Stimulated activated CD4-positive, alpha-beta T cell treated with anti-CD3 and anti-CD28 coated beads, Interleukin-4, amount 100 ng/mL, for 1 hour (primary cell): ENCODE measurements around the gene CPLX3.

Experiments used
- DNase-seq: peaks from one replicate; pipeline ENCODE4 v3.0.0-alpha.2; 2020

The CPLX3 gene

DNA sequence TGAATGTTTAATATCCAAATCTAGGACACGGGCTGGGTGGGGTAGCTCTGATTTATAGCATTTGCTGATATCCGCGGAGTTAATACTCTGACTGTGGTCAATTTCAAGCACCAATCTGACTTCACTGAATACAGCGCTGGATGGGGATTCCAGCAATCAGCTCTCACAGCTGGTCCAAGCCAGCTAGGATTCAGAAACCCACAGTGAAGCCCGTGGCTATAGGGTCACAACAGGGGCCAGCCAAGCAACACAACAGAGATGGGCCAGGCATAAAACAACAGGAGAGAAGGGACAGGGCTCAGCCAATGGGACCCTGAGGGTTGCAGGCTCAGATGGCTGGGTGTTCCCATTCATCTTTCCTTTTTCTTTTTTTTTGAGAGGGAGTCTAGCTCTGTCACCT lies 19.1 kb upstream of the CPLX3 start:
- no peak for DNase-seq

- DNase-seq: no peak
Measured at GRCh38 chr15:74808078-74808839, 18.2 kb upstream of the CPLX3 start.

GRCh38 chr15:74808840-74809229 lies 17.6 kb upstream of the CPLX3 start:
- no peak for DNase-seq

- DNase-seq: no peak
Measured at GRCh38 chr15:74809242-74809641, 17.2 kb upstream of the CPLX3 start.

DNA sequence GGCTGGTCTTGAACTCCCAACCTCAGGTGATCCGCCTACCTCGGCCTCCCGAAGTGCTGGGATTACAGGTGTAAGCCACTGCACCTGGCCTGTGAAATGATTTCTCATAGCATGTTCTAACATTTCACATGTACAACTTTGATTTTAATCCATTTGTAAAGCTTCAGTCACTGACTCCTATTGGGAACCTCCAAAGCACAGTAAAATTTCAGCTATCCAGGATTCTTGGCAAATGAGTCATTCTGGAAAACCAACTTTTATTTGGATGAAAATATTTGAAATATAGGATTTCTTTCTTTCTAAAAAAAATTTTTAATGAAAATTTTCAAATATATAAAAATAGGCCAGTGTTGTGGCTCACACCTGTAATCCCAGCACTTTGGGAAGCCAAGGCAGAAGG lies 16.5 kb upstream of the CPLX3 start:
- DNase-seq: no peak

GRCh38 chr15:74812533-74812932 lies 13.9 kb upstream of the CPLX3 start, which contains the start of gene LMAN1L:
Gene LMAN1L, plus strand, starts transcription at chr15:74812835. Its CDS starts 20 bp downstream, at chr15:74812855.
- DNase-seq: no peak

- no peak for DNase-seq
Measured at GRCh38 chr15:74815121-74815934, 11.1 kb upstream of the CPLX3 start.

- no peak for DNase-seq
Measured at GRCh38 chr15:74815961-74816360, 10.5 kb upstream of the CPLX3 start.

- DNase-seq: no peak
Measured at GRCh38 chr15:74816624-74817369, 9.6 kb upstream of the CPLX3 start.

DNA sequence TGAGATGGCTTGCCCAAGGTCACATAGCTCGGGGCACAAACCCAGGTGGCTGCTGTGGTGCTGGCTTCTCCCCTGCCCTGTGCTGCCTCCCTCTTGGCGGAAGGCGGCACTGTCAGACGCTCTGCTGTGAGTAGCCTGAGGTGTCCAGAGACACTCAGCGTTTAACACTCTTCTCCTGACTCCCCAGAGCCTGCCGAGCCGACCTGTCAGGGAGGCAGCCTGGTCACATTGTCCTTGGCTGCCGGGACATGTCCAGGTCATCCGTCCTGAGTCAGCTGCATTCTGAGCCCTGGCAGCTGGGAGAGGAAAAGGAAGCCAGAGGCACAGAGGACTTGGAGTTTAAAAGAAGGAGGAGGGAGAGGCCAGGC lies 9.1 kb upstream of the CPLX3 start:
- DNase-seq: no peak

GRCh38 chr15:74820056-74820455 lies 6.4 kb upstream of the CPLX3 start:
- DNase-seq: no peak

DNA sequence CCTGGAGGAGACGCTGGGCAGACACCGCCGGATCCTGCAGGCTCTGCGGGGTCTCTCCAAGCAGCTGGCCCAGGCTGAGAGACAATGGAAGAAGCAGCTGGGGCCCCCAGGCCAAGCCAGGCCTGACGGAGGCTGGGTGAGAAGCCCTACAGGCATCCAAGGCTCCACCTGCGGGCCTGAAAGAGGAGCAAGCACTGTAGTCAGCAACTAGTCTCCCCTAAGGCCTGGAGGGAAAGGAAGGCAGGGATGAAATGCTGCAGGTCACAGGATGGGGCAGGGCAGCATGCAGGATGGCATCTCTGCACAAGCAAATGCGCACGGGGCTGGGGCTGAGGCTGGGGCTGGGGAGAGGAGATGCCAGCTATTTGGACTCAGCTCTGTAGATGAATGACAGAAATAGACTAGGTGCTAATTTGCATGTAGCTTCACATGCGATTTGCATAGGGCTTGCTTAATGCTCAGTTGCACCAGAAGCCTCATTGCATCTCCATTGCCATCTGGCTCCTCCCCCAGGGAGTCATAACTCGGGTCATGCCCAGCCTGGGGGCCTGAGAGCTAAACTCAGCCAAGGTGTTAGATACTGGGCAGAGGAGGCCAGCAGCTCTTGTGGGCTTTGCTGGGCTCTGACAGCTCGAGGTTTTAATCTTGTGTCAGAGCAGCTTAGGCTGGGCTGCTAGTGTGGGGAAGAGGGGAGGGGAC lies 5.2 kb upstream of the CPLX3 start:
- DNase-seq: no peak

DNA sequence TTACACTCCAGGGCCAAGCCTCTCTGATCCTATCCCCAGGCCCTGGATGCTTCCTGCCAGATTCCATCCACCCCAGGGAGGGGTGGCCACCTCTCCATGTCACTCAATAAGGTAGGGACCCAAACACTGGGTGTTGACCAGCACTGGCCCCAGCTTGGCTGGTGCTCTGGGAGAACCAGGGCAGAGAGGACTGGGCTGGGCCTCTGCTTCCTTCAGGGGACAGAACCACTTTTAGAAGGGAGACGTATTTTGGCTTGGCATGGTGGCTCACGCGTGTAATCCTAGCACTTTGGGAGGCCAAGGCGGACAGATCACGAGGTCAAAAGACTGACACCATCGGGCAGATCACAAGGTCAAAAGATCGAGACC lies 4.7 kb upstream of the CPLX3 start:
- DNase-seq: no peak

DNA sequence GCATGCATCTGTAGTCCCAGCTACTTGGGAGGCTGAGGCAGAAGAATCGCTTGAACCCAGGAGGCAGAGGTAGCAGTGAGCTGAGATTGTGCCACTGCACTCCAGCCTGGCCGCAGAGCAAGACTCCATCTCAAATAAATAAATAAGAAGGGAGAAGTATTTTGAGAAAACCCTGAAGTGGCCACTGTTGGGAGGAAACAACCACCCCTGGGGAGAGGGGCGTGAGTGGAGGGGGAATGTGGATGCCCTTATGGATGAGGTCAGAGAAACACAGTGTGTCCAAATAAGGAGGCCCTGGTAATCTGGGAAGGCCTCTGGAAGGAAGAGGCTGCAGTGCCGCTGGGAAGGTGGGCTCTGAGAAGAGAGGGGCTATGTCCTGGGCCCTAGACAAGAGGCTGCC lies 4.2 kb upstream of the CPLX3 start:
- DNase-seq: no peak

GRCh38 chr15:74823324-74823723 lies 3.1 kb upstream of the CPLX3 start:
- no peak for DNase-seq

DNA sequence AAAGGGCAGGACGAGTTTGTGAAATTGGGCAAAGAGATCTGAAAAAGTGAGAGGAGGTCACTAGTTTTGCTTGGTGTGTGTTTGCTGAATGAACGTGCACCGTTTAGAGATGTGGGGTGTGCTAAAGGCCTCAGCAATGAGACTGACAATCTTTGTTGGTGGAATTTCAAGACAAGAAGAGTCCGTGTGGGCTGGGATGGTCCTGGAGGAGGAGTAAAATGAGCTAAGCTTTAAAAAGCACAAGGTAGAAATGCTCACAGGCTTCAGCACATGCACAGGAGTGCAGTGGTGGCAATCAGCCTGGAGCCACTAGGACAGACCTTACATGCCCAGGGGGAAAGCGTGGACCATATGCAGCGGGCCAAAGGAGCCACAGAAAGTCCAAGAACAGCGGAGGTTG lies 1.5 kb upstream of the CPLX3 start:
- no peak for DNase-seq

GRCh38 chr15:74825866-74826265 lies 561 bp upstream of the CPLX3 start:
- DNase-seq: no peak

DNA sequence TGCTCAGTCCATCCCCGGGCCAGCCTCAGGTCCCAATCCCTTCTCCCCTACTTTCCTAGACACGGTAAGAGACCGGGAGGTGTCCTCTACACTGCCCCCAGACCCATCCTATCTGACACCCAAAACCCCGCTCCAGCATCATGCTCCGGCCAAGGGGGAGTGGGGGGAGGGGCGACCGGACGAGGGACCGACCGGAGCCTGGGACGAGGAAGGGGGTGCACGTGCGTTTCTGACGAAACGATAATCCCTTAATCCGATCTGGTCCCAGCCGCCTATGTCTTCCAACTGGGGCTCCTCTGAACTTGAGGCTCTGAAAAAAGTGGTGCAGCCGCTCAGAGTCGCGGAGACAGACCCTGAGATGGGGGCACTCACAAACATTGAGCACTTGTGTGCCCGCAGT lies 494 bp downstream of the CPLX3 start:
- no peak for DNase-seq

GRCh38 chr15:74827614-74828013 lies 1.2 kb downstream of the CPLX3 start:
- DNase-seq: no peak

DNA sequence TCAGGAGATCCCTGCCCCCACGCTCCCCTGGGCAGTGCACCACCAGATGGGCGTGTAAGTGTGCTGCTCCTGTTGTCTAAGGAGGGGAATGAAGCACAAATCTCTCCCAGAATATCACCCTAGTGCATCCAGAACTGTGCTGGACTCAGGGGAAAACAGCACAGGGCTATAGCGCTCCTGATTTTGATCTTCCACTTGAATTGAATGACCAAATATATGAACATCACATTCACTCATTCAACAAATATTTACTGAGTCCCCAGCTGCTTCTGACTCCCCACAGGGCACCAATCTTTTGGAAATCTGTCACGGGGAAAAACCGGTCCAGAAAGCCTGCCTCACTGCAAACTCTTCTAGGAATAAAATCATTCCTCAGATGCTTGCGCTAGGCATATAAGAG lies 2.4 kb downstream of the CPLX3 start:
- DNase-seq: no peak

DNA sequence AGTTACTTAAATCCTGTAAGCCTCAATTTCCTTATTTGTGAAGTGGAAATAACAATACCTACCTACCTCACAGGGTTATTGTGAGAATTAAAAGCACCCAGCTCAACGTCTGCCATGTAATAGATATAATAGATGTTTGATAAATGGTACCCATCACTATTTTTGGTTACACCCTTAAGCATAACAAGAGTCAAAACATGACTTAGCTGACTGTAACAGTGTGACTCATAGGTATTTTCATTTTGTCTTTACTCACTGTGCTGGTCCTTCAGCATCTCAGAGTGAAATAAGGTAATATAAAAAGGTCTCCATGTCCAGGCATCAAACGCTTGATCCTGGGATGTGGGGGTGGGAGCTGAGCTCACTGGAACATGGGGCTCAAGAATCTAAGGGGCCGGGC lies 3.1 kb downstream of the CPLX3 start:
- DNase-seq: no peak

DNA sequence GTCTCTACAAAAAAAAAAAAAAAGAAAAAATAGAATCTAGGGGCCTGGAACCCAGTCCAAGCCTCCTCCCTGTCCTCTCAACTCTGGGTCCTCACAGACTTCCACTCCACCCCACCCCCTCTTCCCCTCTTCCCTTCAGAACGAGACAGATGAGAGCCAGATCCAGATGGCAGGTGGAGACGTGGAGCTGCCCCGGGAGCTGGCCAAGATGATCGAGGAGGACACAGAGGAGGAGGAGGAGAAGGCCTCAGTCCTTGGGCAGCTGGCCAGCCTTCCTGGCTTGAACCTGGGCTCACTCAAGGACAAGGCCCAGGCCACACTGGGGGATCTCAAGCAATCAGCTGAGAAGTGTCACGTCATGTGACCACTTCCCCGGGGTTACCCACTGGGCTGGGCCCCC lies 3.6 kb downstream of the CPLX3 start:
- DNase-seq: no peak

DNA sequence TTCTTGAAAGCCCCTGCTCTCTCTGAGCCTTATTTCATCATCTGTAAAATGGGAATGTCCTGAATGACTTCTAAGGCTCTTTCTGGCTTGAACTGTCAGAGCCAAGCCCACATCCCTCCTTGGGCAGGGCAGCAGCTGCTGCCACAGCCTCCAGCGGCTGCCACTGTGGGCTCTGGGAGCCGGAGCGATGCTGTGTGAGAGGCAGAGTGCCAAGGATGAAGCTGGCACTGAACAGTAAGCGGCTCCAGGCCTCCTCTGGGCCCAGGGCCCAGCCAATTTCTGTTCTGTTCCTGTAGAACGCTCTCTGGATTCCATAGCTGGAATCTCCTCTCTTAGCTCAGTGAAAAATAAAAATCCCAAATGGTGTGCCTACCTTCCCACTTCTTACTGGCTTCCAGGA lies 4.4 kb downstream of the CPLX3 start:
- no peak for DNase-seq
